Measurements from ENCODE around the gene SIX2. TPM values are rescaled to one million over a fixed set of nuclear protein-coding genes. Genes with fewer than 3 reads are reported as not detected.

SIX2 gene
- 1.5 to 2.8 TPM (median 2.2 TPM) in 5 replicates for total RNA-seq (2022; extraction: Qiagen RNA extraction)

DNA sequence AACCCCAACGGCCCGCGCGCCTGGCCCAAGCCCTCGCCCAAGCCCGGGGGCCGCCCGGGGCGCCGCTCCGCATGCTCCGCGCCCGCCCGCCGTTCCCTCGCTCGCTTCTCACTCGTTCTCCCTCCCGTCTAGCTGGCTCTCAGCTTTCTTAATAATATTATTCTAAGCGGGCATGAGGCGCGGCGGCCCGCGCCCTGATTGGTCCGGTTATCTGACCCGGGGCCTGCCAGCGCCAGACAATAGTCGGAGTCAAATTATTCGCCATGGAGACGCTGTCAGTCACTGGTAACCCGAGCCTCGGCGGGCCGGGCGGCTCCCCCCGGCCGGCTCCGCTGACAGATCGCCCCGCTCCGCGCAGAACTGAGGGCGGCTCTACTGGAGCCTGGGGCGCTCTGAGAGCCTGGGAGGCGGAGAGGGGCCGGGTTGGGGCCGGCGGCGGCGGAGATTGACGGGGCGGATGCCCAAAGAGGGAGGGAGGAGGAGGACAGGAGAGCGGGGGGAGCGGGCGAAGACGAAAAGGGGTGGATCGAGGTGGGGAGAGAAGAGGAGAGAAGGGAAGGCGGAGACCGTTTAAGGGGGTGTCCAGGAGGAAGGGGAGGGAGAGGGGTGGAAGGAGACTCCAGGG is at the start of gene SIX2:
Gene SIX2, minus strand, starts transcription at position 150 of the 625 bp plus-strand sequence. CDS start 342 bp downstream, outside the sequence.

Other genes starting within 250 kb of the SIX2 start
- gene SIX3, start 67.8 kb downstream of the SIX2 start, total RNA-seq (2022; extraction: Qiagen RNA extraction): 2.7 to 4.3 TPM (median 3.7 TPM) in 5 replicates

All from A549 treated with AZD2906 at 1 μM for 4 hours (cell line).